Breast epithelium (tissue), 4 donors: ENCODE data around the gene ARL3. TPM values are rescaled to one million over a fixed set of nuclear protein-coding genes. Genes with fewer than 3 reads are reported as not detected.
A peak's percentile ranks its signal among the peaks of the same experiment; 100 is the strongest.

Source experiments
- DNase-seq, 2 donors: peaks; one replicate each; pipeline ENCODE4 v3.0.0-alpha.2; 2019; ENCODE audit warnings: low spot score in 2 of 2
- H3K27ac ChIP-seq, 2 donors: fragments of 200-600 bp; sonication (generic) in 1 of 2; one replicate each; pipeline ENCODE4 v1.5.1; 2016 to 2019; ENCODE audit warnings: mild to moderate bottlenecking in 1 of 2
- H3K27me3 ChIP-seq, 2 donors: fragments of 200-600 bp; sonication (generic) in 1 of 2; one replicate each; pipeline versions ENCODE4 v1.5.1 to v1.6.0; 2017 to 2019; ENCODE audit warnings: control low read depth in 1 of 2, mild to moderate bottlenecking in 1 of 2
- H3K36me3 ChIP-seq: fragments of 200-600 bp; one replicate; pipeline ENCODE4 v1.5.1; 2019
- H3K4me1 ChIP-seq, 2 donors: fragments of 200-600 bp; sonication (generic); one replicate each; pipeline ENCODE4 v1.5.1; 2016 to 2019; ENCODE audit warnings: control low read depth in 1 of 2
- H3K4me3 ChIP-seq, 3 donors: fragments of 200-600 bp; sonication (generic); 1 replicate in 2 of 3; 2 replicates in 1 of 3; pipeline ENCODE4 v1.5.1; 2016 to 2019; ENCODE audit warnings: mild to moderate bottlenecking in 3 of 3, moderate library complexity in 2 of 3
- H3K9me3 ChIP-seq, 2 donors: fragments of 200-600 bp; sonication (generic) in 1 of 2; one replicate each; pipeline ENCODE4 v1.5.1; 2016 to 2019; ENCODE audit warnings: control low read depth in 1 of 2
- CTCF ChIP-seq, 3 donors: fragments of 450-650 bp; IDR thresholded peaks; one replicate each; pipeline ENCODE4 v1.5.1; 2016 to 2017; ENCODE audit warnings: antibody characterized with exemption in 3 of 3, mild to moderate bottlenecking in 3 of 3, moderate library complexity in 3 of 3
- POLR2A ChIP-seq: fragments of 450-650 bp; IDR thresholded peaks from one replicate; pipeline ENCODE4 v1.6.1; 2016; ENCODE audit warnings: antibody characterized with exemption, mild to moderate bottlenecking, moderate library complexity
- POLR2AphosphoS5 ChIP-seq, 3 donors: sonication (generic); formaldehyde crosslinking; IDR thresholded peaks; one replicate each; pipeline ENCODE4 v1.6.1; 2017; ENCODE audit warnings: antibody characterized with exemption in 3 of 3
- intact Hi-C: fragments of 100-400 bp; cut with DNase I; formaldehyde crosslinking; loops from one replicate; pipeline ENCODE4 v1.15.1; 2023; ENCODE audit warnings: low total_unique reads
- total RNA-seq, 3 donors: library from RNA; depleted of rRNA; stranded (reverse); fragments of >200 nt; gene quantifications; one replicate each; pipeline ENCODE4 v1.1.0, GENCODE V29; 2016

The ARL3 gene
- total RNA-seq, 3 donors from 2014 or later, result 5.1 to 7.3 (median 5.9) TPM

DNA sequence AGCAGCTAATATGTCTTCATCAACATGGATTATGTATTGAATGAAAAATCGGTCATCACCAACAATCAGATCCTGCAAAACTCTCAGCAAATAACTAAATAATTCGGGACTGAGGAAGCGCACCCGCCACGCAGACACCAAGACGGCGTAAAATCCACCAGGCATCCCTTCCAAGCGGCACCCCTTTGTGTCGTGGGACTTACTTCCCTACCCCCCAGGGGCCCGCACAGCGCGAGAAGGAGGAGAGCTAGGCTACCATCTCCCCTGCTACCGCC is 721 bp downstream of the ARL3 start:
- Histone ChIP-seq H3K4me3 (peak overlapping the region; percentile 78 to 99 (median 92)), H3K27me3 (no peaks in the 10 kb centered on the region), H3K9me3 (no peaks in the 10 kb centered on the region), H3K4me1 (peaks cover 3 to 5% of the 10 kb centered on the region in 2 donors), H3K27ac (peak overlapping the region; percentile 87 to 91), H3K36me3 (no peaks in the 10 kb centered on the region)
- no peak for DNase-seq
- intact Hi-C loops, result no loop called here
- no peak for TF ChIP-seq POLR2A
- TF ChIP-seq CTCF (IDR thresholded peaks at IDR 0.05), result peak in 1 of 3 donors; percentile 26
- TF ChIP-seq POLR2AphosphoS5 (IDR thresholded peaks at IDR 0.05), result no peak

- intact Hi-C loops, result loop anchor here (1.0 kb wide), 1 partner anchor 28 kb away; no protein-coding TSS in a partner anchor
- no peaks in the 10 kb centered on the region for H3K36me3 ChIP-seq
- H3K27ac ChIP-seq, result peak overlapping the region; percentile 87 to 91
- no peaks in the 10 kb centered on the region for H3K9me3 ChIP-seq
- peak overlapping the region; percentile 78 to 99 (median 92) for H3K4me3 ChIP-seq
- H3K4me1 ChIP-seq, result peaks cover 3 to 5% of the 10 kb centered on the region in 2 donors
- no peaks in the 10 kb centered on the region for H3K27me3 ChIP-seq
- DNase-seq, result no peak
- no peak for TF ChIP-seq CTCF (IDR thresholded peaks at IDR 0.05)
- no peak for TF ChIP-seq POLR2AphosphoS5 (IDR thresholded peaks at IDR 0.05)
- no peak for TF ChIP-seq POLR2A
Observed at GRCh38 chr10:102712843-102713538, 1.2 kb downstream of the ARL3 start.

- Histone ChIP-seq H3K27ac (no peak overlapping the region), H3K4me1 (peaks cover 3 to 5% of the 10 kb centered on the region in 2 donors), H3K27me3 (no peaks in the 10 kb centered on the region), H3K9me3 (no peaks in the 10 kb centered on the region), H3K36me3 (no peaks in the 10 kb centered on the region), H3K4me3 (no peak overlapping the region)
- intact Hi-C loops, result loop anchor here (1.0 kb wide), 1 partner anchor 29 kb away; no protein-coding TSS in a partner anchor
- DNase-seq, result no peak
- TF ChIP-seq POLR2AphosphoS5 (IDR thresholded peaks at IDR 0.05) (no peak), CTCF (IDR thresholded peaks at IDR 0.05) (no peak), POLR2A (no peak)
Observed at GRCh38 chr10:102712089-102712488, 2.1 kb downstream of the ARL3 start.

- no peak for DNase-seq
- Histone ChIP-seq H3K36me3 (no peaks in the 10 kb centered on the region), H3K4me3 (no peak overlapping the region), H3K9me3 (no peaks in the 10 kb centered on the region), H3K27ac (no peak overlapping the region), H3K4me1 (peaks cover 3 to 5% of the 10 kb centered on the region in 2 donors), H3K27me3 (no peaks in the 10 kb centered on the region)
- intact Hi-C loops, result no loop called here
- TF ChIP-seq POLR2AphosphoS5 (IDR thresholded peaks at IDR 0.05) (no peak), POLR2A (no peak), CTCF (IDR thresholded peaks at IDR 0.05) (no peak)
Observed at GRCh38 chr10:102710609-102711008, 3.6 kb downstream of the ARL3 start.

- TF ChIP-seq POLR2A, result no peak
- no peak for TF ChIP-seq POLR2AphosphoS5 (IDR thresholded peaks at IDR 0.05)
- no peak for TF ChIP-seq CTCF (IDR thresholded peaks at IDR 0.05)
- no peaks in the 10 kb centered on the region for H3K4me1 ChIP-seq
Observed at GRCh38 chr10:102705531-102705930, 8.7 kb downstream of the ARL3 start.

More at GRCh38 chr10:102705531-102705930, 8.7 kb downstream of the ARL3 start:
- DNase-seq, result no peak
- no peaks in the 10 kb centered on the region for H3K36me3 ChIP-seq
- H3K9me3 ChIP-seq, result no peaks in the 10 kb centered on the region
- no peak overlapping the region for H3K27ac ChIP-seq
- no peak overlapping the region for H3K4me3 ChIP-seq
- intact Hi-C loops, result loop anchor here (5.0 kb wide), 1 partner anchor 713 kb away; no protein-coding TSS in a partner anchor
- no peaks in the 10 kb centered on the region for H3K27me3 ChIP-seq
